Panc1 (cell line): ENCODE measurements around the gene CNGA1.

Source experiments
- TF ChIP-seq, protein P1 (sequence below), 2 experiments: IDR thresholded peaks; 2 replicates each; pipeline ENCODE4 v1.6.1; 2011 to 2012; ENCODE audit warnings: low read depth in 2 of 2, control low read depth in 1 of 2, low read length in 1 of 2, mild to moderate bottlenecking in 1 of 2, moderate library complexity in 1 of 2; ENCODE audit not compliant: insufficient read depth in 1 of 2
- TF ChIP-seq, protein P2 (sequence below): fragments of 450-650 bp; IDR thresholded peaks from 2 replicates; pipeline ENCODE4 v1.5.1; 2017; ENCODE audit warnings: mild to moderate bottlenecking

DNA sequence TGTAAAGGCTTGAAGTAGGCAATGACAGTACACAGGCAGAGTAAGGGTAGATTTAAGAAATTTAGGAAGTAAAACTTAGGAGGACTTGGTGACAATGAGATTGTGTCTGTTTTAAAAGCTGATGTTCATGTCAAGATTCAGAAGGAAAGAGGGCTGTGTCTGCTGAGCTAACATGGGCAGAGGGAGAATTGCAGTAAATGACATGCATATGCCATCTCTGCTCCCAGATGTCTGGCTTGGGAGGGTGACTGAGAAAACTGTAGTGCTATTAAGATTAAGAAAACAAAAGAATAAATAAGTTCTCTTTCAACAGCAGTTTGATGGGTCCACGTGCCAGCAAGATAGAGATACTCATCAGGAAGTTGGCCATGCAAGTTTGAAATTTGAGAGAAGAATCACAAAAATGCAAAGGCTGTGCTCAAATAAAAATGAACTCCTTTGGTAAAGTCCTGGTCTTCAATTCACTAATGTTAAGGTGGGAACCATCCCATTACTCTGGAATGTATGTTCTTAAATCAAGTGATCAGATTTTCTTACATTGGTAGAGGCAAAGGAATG is 109.3 kb downstream of the CNGA1 start:
- TF ChIP-seq, protein P1, sequence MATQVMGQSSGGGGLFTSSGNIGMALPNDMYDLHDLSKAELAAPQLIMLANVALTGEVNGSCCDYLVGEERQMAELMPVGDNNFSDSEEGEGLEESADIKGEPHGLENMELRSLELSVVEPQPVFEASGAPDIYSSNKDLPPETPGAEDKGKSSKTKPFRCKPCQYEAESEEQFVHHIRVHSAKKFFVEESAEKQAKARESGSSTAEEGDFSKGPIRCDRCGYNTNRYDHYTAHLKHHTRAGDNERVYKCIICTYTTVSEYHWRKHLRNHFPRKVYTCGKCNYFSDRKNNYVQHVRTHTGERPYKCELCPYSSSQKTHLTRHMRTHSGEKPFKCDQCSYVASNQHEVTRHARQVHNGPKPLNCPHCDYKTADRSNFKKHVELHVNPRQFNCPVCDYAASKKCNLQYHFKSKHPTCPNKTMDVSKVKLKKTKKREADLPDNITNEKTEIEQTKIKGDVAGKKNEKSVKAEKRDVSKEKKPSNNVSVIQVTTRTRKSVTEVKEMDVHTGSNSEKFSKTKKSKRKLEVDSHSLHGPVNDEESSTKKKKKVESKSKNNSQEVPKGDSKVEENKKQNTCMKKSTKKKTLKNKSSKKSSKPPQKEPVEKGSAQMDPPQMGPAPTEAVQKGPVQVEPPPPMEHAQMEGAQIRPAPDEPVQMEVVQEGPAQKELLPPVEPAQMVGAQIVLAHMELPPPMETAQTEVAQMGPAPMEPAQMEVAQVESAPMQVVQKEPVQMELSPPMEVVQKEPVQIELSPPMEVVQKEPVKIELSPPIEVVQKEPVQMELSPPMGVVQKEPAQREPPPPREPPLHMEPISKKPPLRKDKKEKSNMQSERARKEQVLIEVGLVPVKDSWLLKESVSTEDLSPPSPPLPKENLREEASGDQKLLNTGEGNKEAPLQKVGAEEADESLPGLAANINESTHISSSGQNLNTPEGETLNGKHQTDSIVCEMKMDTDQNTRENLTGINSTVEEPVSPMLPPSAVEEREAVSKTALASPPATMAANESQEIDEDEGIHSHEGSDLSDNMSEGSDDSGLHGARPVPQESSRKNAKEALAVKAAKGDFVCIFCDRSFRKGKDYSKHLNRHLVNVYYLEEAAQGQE (IDR thresholded peaks at IDR 0.05; ENCODE audit: insufficient read depth in 1 of 2, low read depth in 2 of 2, low read length in 1 of 2): no peak
- TF ChIP-seq, protein P2, sequence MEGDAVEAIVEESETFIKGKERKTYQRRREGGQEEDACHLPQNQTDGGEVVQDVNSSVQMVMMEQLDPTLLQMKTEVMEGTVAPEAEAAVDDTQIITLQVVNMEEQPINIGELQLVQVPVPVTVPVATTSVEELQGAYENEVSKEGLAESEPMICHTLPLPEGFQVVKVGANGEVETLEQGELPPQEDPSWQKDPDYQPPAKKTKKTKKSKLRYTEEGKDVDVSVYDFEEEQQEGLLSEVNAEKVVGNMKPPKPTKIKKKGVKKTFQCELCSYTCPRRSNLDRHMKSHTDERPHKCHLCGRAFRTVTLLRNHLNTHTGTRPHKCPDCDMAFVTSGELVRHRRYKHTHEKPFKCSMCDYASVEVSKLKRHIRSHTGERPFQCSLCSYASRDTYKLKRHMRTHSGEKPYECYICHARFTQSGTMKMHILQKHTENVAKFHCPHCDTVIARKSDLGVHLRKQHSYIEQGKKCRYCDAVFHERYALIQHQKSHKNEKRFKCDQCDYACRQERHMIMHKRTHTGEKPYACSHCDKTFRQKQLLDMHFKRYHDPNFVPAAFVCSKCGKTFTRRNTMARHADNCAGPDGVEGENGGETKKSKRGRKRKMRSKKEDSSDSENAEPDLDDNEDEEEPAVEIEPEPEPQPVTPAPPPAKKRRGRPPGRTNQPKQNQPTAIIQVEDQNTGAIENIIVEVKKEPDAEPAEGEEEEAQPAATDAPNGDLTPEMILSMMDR: no peak
